GM21576 (cell line): ENCODE results near the gene MTNR1A.
"Not testable (repeated sequence)": the region's sequence is repeated elsewhere in the genome, so short reads cannot be mapped to it uniquely, and the experiment has no call there.

Source experiments
- ATAC-seq: cut with Tn5 transposase; IDR thresholded peaks from one replicate; pipeline ENCODE4 v1.9.1; 2021; ENCODE audit warnings: mild to moderate bottlenecking, moderate library complexity; ENCODE audit not compliant: unreplicated experiment

The MTNR1A gene

GRCh38 chr4:186563761-186564160 is 8.4 kb upstream of the MTNR1A start:
- ATAC-seq, result no peak

GRCh38 chr4:186561748-186562147 is 6.4 kb upstream of the MTNR1A start:
- ATAC-seq, result no peak

GRCh38 chr4:186560647-186561046 is 5.3 kb upstream of the MTNR1A start:
- no peak for ATAC-seq

- no peak for ATAC-seq
Measured at GRCh38 chr4:186557486-186557885, 2.1 kb upstream of the MTNR1A start.

GRCh38 chr4:186557061-186557460 is 1.7 kb upstream of the MTNR1A start:
- no peak for ATAC-seq

- ATAC-seq, result no peak
Measured at GRCh38 chr4:186554539-186554913, 841 bp downstream of the MTNR1A start.

GRCh38 chr4:186553717-186554116 is 1.6 kb downstream of the MTNR1A start:
- ATAC-seq, result no peak

GRCh38 chr4:186551849-186552248 is 3.5 kb downstream of the MTNR1A start:
- no peak for ATAC-seq

GRCh38 chr4:186545436-186545835 is 9.9 kb downstream of the MTNR1A start:
- ATAC-seq, result no peak

- no peak for ATAC-seq
Measured at GRCh38 chr4:186543206-186543605, 12.2 kb downstream of the MTNR1A start.

GRCh38 chr4:186541801-186542200 is 13.6 kb downstream of the MTNR1A start:
- no peak for ATAC-seq

- ATAC-seq, result no peak
Measured at GRCh38 chr4:186537843-186538521, 17.4 kb downstream of the MTNR1A start.

GRCh38 chr4:186536285-186536684 is 19.1 kb downstream of the MTNR1A start:
- ATAC-seq, result no peak

GRCh38 chr4:186534056-186534455 is 21.3 kb downstream of the MTNR1A start:
- no peak for ATAC-seq

- ATAC-seq, result not testable (repeated sequence)
Measured at GRCh38 chr4:186523927-186524326, 31.4 kb downstream of the MTNR1A start.

- ATAC-seq, result no peak
Measured at GRCh38 chr4:186516287-186516686, 39.1 kb downstream of the MTNR1A start.

GRCh38 chr4:186514271-186514950 is 41.0 kb downstream of the MTNR1A start:
- ATAC-seq, result no peak

- ATAC-seq, result not testable (repeated sequence)
Measured at GRCh38 chr4:186504771-186505170, 50.6 kb downstream of the MTNR1A start.

GRCh38 chr4:186502231-186502630 is 53.1 kb downstream of the MTNR1A start:
- no peak for ATAC-seq

- ATAC-seq, result no peak
Measured at GRCh38 chr4:186501554-186501953, 53.8 kb downstream of the MTNR1A start.

- no peak for ATAC-seq
Measured at GRCh38 chr4:186500721-186501304, 54.6 kb downstream of the MTNR1A start.

- no peak for ATAC-seq
Measured at GRCh38 chr4:186499467-186499866, 55.9 kb downstream of the MTNR1A start.
